HepG2 (cell line): ENCODE data around the gene STBD1. TPM values are rescaled to one million over a fixed set of nuclear protein-coding genes. Genes with fewer than 3 reads are reported as not detected.
A peak's percentile ranks its signal among the peaks of the same experiment; 100 is the strongest.

Experiments used
- EEA1 ChIP-seq: sonication (generic); formaldehyde crosslinking; IDR thresholded peaks from 2 replicates; pipeline ENCODE4 v1.5.1; 2020; ENCODE audit warnings: mild to moderate bottlenecking, missing genetic modification reagents, borderline replicate concordance
- GTF3A ChIP-seq: sonication (generic); formaldehyde crosslinking; conservative IDR thresholded peaks from 2 replicates; pipeline ENCODE4 v1.4.0; 2020; ENCODE audit warnings: mild to moderate bottlenecking, missing genetic modification reagents
- HMG20A ChIP-seq: IDR thresholded peaks from 2 replicates; pipeline ENCODE4 v1.6.1; 2016; ENCODE audit warnings: borderline replicate concordance
- HNRNPUL1 ChIP-seq: fragments of 200-400 bp; formaldehyde crosslinking; IDR thresholded peaks from 2 replicates; pipeline ENCODE4 v1.6.1; 2017; ENCODE audit warnings: low read depth, mild to moderate bottlenecking, low read length, moderate library complexity
- KAT8 ChIP-seq: IDR thresholded peaks from 2 replicates; pipeline ENCODE4 v1.6.1; 2016; ENCODE audit warnings: missing genetic modification reagents, missing compliant biosample characterization
- MEIS2 ChIP-seq: sonication (generic); formaldehyde crosslinking; IDR thresholded peaks from 2 replicates; pipeline ENCODE4 v1.9.0; 2021; ENCODE audit warnings: mild to moderate bottlenecking, missing genetic modification reagents
- MXI1 ChIP-seq: IDR thresholded peaks from 3 replicates; pipeline ENCODE4 v1.6.1; 2012; ENCODE audit warnings: low read depth, low read length, inconsistent platforms, borderline replicate concordance
- MYNN ChIP-seq: sonication (generic); formaldehyde crosslinking; IDR thresholded peaks from 2 replicates; pipeline ENCODE4 v1.4.0; 2020; ENCODE audit warnings: mild to moderate bottlenecking, low read depth, missing genetic modification reagents
- NKX3-1 ChIP-seq: sonication (generic); formaldehyde crosslinking; IDR thresholded peaks from 2 replicates; pipeline ENCODE4 v1.5.0; 2020; ENCODE audit warnings: missing genetic modification reagents
- RARA ChIP-seq: IDR thresholded peaks from 2 replicates; pipeline ENCODE4 v1.6.1; 2016; ENCODE audit warnings: missing genetic modification reagents, missing compliant biosample characterization
- SMAD9 ChIP-seq: sonication (generic); formaldehyde crosslinking; IDR thresholded peaks from 2 replicates; pipeline ENCODE4 v1.5.1; 2020; ENCODE audit warnings: mild to moderate bottlenecking, missing genetic modification reagents
- ZMYM3 ChIP-seq: sonication (generic); formaldehyde crosslinking; IDR thresholded peaks from 2 replicates; pipeline ENCODE4 v1.5.1; 2020; ENCODE audit warnings: mild to moderate bottlenecking, missing genetic modification reagents
- ZNF142 ChIP-seq: sonication (generic); formaldehyde crosslinking; IDR thresholded peaks from 2 replicates; pipeline ENCODE4 v1.4.0; 2020; ENCODE audit warnings: missing genetic modification reagents
- ZNF180 ChIP-seq: sonication (generic); formaldehyde crosslinking; IDR thresholded peaks from 2 replicates; pipeline ENCODE4 v1.4.0; 2020; ENCODE audit warnings: low read depth, missing genetic modification reagents, borderline replicate concordance
- ZNF329 ChIP-seq: sonication (generic); formaldehyde crosslinking; IDR thresholded peaks from 2 replicates; pipeline ENCODE4 v1.9.0; 2021; ENCODE audit warnings: low read depth, mild to moderate bottlenecking, missing genetic modification reagents
- ZNF34 ChIP-seq: sonication (generic); formaldehyde crosslinking; IDR thresholded peaks from 2 replicates; pipeline ENCODE4 v1.4.0; 2020; ENCODE audit warnings: mild to moderate bottlenecking, missing genetic modification reagents, borderline replicate concordance
- ZNF670 ChIP-seq: sonication (generic); formaldehyde crosslinking; IDR thresholded peaks from 2 replicates; pipeline ENCODE4 v1.8.0; 2022; ENCODE audit warnings: mild to moderate bottlenecking, missing genetic modification reagents, borderline replicate concordance
- ZNF713 ChIP-seq: sonication (generic); formaldehyde crosslinking; IDR thresholded peaks from 2 replicates; pipeline ENCODE4 v1.4.0; 2020; ENCODE audit warnings: mild to moderate bottlenecking, missing genetic modification reagents
- ZNF720 ChIP-seq: sonication (generic); formaldehyde crosslinking; IDR thresholded peaks from 2 replicates; pipeline ENCODE4 v1.4.0; 2020; ENCODE audit warnings: missing genetic modification reagents
- ZNF75D ChIP-seq: sonication (generic); formaldehyde crosslinking; IDR thresholded peaks from 2 replicates; pipeline ENCODE4 v1.8.1; 2023; ENCODE audit warnings: missing genetic modification reagents, mild to moderate bottlenecking, borderline replicate concordance
- ZNF782 ChIP-seq: sonication (generic); formaldehyde crosslinking; IDR thresholded peaks from 2 replicates; pipeline ENCODE4 v1.4.0; 2020; ENCODE audit warnings: missing genetic modification reagents, mild to moderate bottlenecking, borderline replicate concordance
- ZNF816 ChIP-seq: sonication (generic); formaldehyde crosslinking; IDR thresholded peaks from 2 replicates; pipeline ENCODE4 v1.8.0; 2022; ENCODE audit warnings: missing genetic modification reagents, mild to moderate bottlenecking, borderline replicate concordance
- polyA plus RNA-seq, 8 experiments: library from polyadenylated mRNA; depleted of rRNA in 3 of 8; stranded (reverse) in 7 of 8; unstranded in 1 of 8; fragments of >200 nt; fragmentation: Illumina TruSeq in 4 of 8; extraction: Trizol in 4 of 8; gene quantifications; 2 replicates each; pipeline versions ENCODE4 v1.2.1 to v1.2.3, GENCODE V29; 2011 to 2016; ENCODE audit warnings: low read depth in 4 of 8, missing spikeins in 1 of 8, mixed read lengths in 1 of 8; ENCODE audit not compliant: insufficient read depth in 1 of 8
- total RNA-seq, 5 experiments: library from RNA; depleted of rRNA; stranded (reverse); fragments of >200 nt; fragmentation: Illumina TruSeq; extraction: Trizol; gene quantifications; 2 replicates each; pipeline ENCODE4 v1.2.3, GENCODE V29; 2016; ENCODE audit warnings: low read depth in 1 of 5
- TF ChIP-seq, protein P1 (sequence below): sonication (generic); formaldehyde crosslinking; conservative IDR thresholded peaks from 2 replicates; pipeline ENCODE4 v1.8.0; 2022; ENCODE audit warnings: low read depth, missing genetic modification reagents

The STBD1 gene
- total and polyA plus RNA-seq, 2 of the 13 experiments (the other 11 are each of a cell fraction or from before 2014, with no cell fraction given): 2.8 to 4.3 TPM

GRCh38 chr4:76305971-76306881 lies at the start of gene STBD1 (continued):
- TF ChIP-seq ZNF34 (CRISPR knock-in tag): 0 out of 2 replicates have a peak, but pooled peaks have one; percentile 80
- TF ChIP-seq MEIS2 (CRISPR knock-in tag): peak; percentile 48; the same call in 1 of the 2 replicates
- TF ChIP-seq MXI1: peak; percentile 45; the same call in 1 of the 3 replicates
- TF ChIP-seq ZNF720 (CRISPR knock-in tag): no peak
- TF ChIP-seq GTF3A: 0 out of 2 replicates have a peak, but pooled peaks have one; percentile 42
- 0 out of 2 replicates have a peak, but pooled peaks have one; percentile 49 for TF ChIP-seq ZNF75D
- no peak; the same call in 1 of the 2 replicates for TF ChIP-seq ZNF142 (CRISPR knock-in tag)
- TF ChIP-seq ZNF670: peak; percentile 79
- TF ChIP-seq ZNF782 (CRISPR knock-in tag): peak; percentile 86
- peak; percentile 47; the same call in 1 of the 2 replicates for TF ChIP-seq ZNF713
- peak; percentile 57 for TF ChIP-seq KAT8 (CRISPR knock-in tag)
- no peak for TF ChIP-seq ZNF180
- 0 out of 2 replicates have a peak, but pooled peaks have one; percentile 34 for TF ChIP-seq ZNF816 (CRISPR knock-in tag)
- no peak for TF ChIP-seq EEA1 (CRISPR knock-in tag)
- TF ChIP-seq, protein P1, sequence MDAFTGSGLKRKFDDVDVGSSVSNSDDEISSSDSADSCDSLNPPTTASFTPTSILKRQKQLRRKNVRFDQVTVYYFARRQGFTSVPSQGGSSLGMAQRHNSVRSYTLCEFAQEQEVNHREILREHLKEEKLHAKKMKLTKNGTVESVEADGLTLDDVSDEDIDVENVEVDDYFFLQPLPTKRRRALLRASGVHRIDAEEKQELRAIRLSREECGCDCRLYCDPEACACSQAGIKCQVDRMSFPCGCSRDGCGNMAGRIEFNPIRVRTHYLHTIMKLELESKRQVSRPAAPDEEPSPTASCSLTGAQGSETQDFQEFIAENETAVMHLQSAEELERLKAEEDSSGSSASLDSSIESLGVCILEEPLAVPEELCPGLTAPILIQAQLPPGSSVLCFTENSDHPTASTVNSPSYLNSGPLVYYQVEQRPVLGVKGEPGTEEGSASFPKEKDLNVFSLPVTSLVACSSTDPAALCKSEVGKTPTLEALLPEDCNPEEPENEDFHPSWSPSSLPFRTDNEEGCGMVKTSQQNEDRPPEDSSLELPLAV (CRISPR knock-in tag): no peak
- TF ChIP-seq SMAD9: no peak
- TF ChIP-seq ZMYM3 (CRISPR knock-in tag): no peak
- no peak for TF ChIP-seq MYNN (CRISPR knock-in tag)
- TF ChIP-seq HNRNPUL1: no peak
- TF ChIP-seq ZNF329 (CRISPR knock-in tag): peak; percentile 85
- TF ChIP-seq RARA (CRISPR knock-in tag): peak; percentile 24; the same call in 1 of the 2 replicates
- peak; percentile 33 for TF ChIP-seq HMG20A (CRISPR knock-in tag)
- peak; percentile 39; the same call in 1 of the 2 replicates for TF ChIP-seq NKX3-1 (CRISPR knock-in tag)
